ENCODE data around the gene ATG9B.
A peak's percentile ranks its signal among the peaks of the same experiment; 100 is the strongest.

ATG9B gene

GRCh38 chr7:151032936-151033863 lies 8.9 kb upstream of the ATG9B start:
- peaks cover 13% of the 10 kb centered on the region for H3K4me1 ChIP-seq (ENCODE audit: insufficient read depth, low read length, poor library complexity, severe bottlenecking)
- no peak overlapping the region for H3K4me3 ChIP-seq (ENCODE audit: low read length, poor library complexity, severe bottlenecking)
- no peak overlapping the region for H3K9ac ChIP-seq (ENCODE audit: low read depth, low read length, poor library complexity, severe bottlenecking)
- H3K36me3 ChIP-seq (ENCODE audit: insufficient read depth, low read length): no peaks in the 10 kb centered on the region
- no peak overlapping the region for H3K4me2 ChIP-seq (ENCODE audit: low read depth, low read length, poor library complexity, severe bottlenecking)
- TF ChIP-seq EZH2phosphoT487 (IDR thresholded peaks at IDR 0.05; ENCODE audit: borderline replicate concordance): no peak
- TF ChIP-seq, protein P1, sequence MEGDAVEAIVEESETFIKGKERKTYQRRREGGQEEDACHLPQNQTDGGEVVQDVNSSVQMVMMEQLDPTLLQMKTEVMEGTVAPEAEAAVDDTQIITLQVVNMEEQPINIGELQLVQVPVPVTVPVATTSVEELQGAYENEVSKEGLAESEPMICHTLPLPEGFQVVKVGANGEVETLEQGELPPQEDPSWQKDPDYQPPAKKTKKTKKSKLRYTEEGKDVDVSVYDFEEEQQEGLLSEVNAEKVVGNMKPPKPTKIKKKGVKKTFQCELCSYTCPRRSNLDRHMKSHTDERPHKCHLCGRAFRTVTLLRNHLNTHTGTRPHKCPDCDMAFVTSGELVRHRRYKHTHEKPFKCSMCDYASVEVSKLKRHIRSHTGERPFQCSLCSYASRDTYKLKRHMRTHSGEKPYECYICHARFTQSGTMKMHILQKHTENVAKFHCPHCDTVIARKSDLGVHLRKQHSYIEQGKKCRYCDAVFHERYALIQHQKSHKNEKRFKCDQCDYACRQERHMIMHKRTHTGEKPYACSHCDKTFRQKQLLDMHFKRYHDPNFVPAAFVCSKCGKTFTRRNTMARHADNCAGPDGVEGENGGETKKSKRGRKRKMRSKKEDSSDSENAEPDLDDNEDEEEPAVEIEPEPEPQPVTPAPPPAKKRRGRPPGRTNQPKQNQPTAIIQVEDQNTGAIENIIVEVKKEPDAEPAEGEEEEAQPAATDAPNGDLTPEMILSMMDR (conservative IDR thresholded peaks at IDR 0.05; ENCODE audit: low read length): peak; percentile 43
- no peaks in the 10 kb centered on the region for H3K27me3 ChIP-seq (ENCODE audit: insufficient read depth, low read length, poor library complexity, severe bottlenecking)
- peaks cover 6% of the 10 kb centered on the region; the same call in 1 of the 2 replicates for H3K79me2 ChIP-seq (ENCODE audit: insufficient read depth, low read length)
- no peaks in the 10 kb centered on the region for H3K9me3 ChIP-seq (ENCODE audit: insufficient read depth, low read depth, low read length)
- H3K9me2 ChIP-seq (replicated peaks; ENCODE audit: low read depth, low read length): no peaks in the 10 kb centered on the region
- no peak overlapping the region for H2AFZ ChIP-seq (ENCODE audit: low read length)
- no peaks in the 10 kb centered on the region for H4K20me1 ChIP-seq (ENCODE audit: insufficient read depth, low read length, poor library complexity, severe bottlenecking)
- H3F3A ChIP-seq (ENCODE audit: low read depth): no peaks in the 10 kb centered on the region

DNA sequence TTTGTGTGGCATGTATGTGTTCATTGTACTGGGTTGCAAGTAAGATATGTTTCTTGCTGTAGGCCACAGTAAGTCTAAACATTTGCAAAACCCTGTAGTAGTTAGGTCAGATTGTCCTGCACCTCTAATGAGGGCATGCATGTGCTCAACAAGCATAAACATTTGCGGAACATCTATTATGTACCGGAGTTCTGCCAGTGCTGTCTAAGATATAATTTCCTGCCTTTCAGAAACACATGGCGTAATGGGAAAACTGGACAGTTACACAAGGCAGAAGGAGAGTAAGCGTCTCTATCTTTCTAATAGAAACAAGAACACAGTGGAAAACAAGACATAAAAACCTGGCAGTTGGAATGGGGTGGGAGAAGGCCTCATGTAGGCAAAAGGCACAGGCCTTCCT lies 6.7 kb upstream of the ATG9B start:
- no peaks in the 10 kb centered on the region for H3F3A ChIP-seq (ENCODE audit: low read depth)
- peaks cover 6% of the 10 kb centered on the region; the same call in 1 of the 2 replicates for H3K79me2 ChIP-seq (ENCODE audit: insufficient read depth, low read length)
- no peak overlapping the region for H3K9ac ChIP-seq (ENCODE audit: low read depth, low read length, poor library complexity, severe bottlenecking)
- H3K27me3 ChIP-seq (ENCODE audit: insufficient read depth, low read length, poor library complexity, severe bottlenecking): no peaks in the 10 kb centered on the region
- H4K20me1 ChIP-seq (ENCODE audit: insufficient read depth, low read length, poor library complexity, severe bottlenecking): no peaks in the 10 kb centered on the region
- no peaks in the 10 kb centered on the region for H3K9me3 ChIP-seq (ENCODE audit: insufficient read depth, low read depth, low read length)
- no peak overlapping the region for H2AFZ ChIP-seq (ENCODE audit: low read length)
- no peaks in the 10 kb centered on the region for H3K36me3 ChIP-seq (ENCODE audit: insufficient read depth, low read length)
- peaks cover 9% of the 10 kb centered on the region for H3K4me1 ChIP-seq (ENCODE audit: insufficient read depth, low read length, poor library complexity, severe bottlenecking)
- no peaks in the 10 kb centered on the region for H3K9me2 ChIP-seq (replicated peaks; ENCODE audit: low read depth, low read length)
- H3K4me2 ChIP-seq (ENCODE audit: low read depth, low read length, poor library complexity, severe bottlenecking): no peak overlapping the region
- TF ChIP-seq, protein P1 (conservative IDR thresholded peaks at IDR 0.05; ENCODE audit: low read length): no peak
- no peak for TF ChIP-seq EZH2phosphoT487 (IDR thresholded peaks at IDR 0.05; ENCODE audit: borderline replicate concordance)
- no peak overlapping the region for H3K4me3 ChIP-seq (ENCODE audit: low read length, poor library complexity, severe bottlenecking)

DNA sequence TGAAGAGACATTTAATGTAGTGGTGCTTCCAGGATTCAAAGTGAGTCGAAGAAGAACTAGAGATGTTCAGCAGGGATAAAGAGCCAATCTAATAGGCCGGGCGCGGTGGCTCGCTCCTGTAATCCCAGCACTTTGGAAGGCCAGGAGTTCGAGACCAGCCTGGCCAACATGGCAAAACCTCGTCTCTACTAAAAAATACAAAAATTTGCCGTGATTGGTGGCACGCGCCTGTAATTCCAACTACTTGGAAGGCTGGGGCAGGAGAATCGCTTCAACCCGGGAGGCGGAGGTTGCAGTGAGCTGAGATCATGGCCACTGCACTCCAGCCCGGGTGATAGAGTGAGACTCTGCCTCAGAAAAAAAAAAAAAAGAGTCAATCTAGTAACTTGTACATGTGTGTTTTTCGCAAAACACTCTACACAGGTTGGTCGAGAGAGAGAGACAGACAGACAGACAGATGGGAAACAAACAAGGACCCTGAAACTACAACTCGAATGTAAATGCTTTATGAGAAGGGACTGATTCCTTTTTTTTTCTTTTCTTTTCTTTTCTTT lies 4.7 kb upstream of the ATG9B start:
- no peaks in the 10 kb centered on the region for H3F3A ChIP-seq (ENCODE audit: low read depth)
- peak overlapping the region; percentile 85 for H3K9ac ChIP-seq (ENCODE audit: low read depth, low read length, poor library complexity, severe bottlenecking)
- H3K4me2 ChIP-seq (ENCODE audit: low read depth, low read length, poor library complexity, severe bottlenecking): peak overlapping the region; percentile 98
- no peaks in the 10 kb centered on the region for H3K27me3 ChIP-seq (ENCODE audit: insufficient read depth, low read length, poor library complexity, severe bottlenecking)
- peaks cover 9% of the 10 kb centered on the region for H3K4me1 ChIP-seq (ENCODE audit: insufficient read depth, low read length, poor library complexity, severe bottlenecking)
- H2AFZ ChIP-seq (ENCODE audit: low read length): peak overlapping the region; percentile 94
- TF ChIP-seq, protein P1 (conservative IDR thresholded peaks at IDR 0.05; ENCODE audit: low read length): no peak
- no peak for TF ChIP-seq EZH2phosphoT487 (IDR thresholded peaks at IDR 0.05; ENCODE audit: borderline replicate concordance)
- peak overlapping the region; percentile 82 for H3K4me3 ChIP-seq (ENCODE audit: low read length, poor library complexity, severe bottlenecking)
- no peaks in the 10 kb centered on the region for H3K36me3 ChIP-seq (ENCODE audit: insufficient read depth, low read length)
- H3K9me2 ChIP-seq (replicated peaks; ENCODE audit: low read depth, low read length): no peaks in the 10 kb centered on the region
- no peaks in the 10 kb centered on the region for H3K9me3 ChIP-seq (ENCODE audit: insufficient read depth, low read depth, low read length)
- no peaks in the 10 kb centered on the region for H4K20me1 ChIP-seq (ENCODE audit: insufficient read depth, low read length, poor library complexity, severe bottlenecking)
- peaks cover 6% of the 10 kb centered on the region; the same call in 1 of the 2 replicates for H3K79me2 ChIP-seq (ENCODE audit: insufficient read depth, low read length)
